Ovary (tissue), 3 donors: ENCODE results near the gene SFXN1.

ENCODE experiments used
- CTCF ChIP-seq, 3 donors: fragments of 450-650 bp in 2 of 3; fragments of 200-600 bp in 1 of 3; IDR thresholded peaks; one replicate each; pipeline versions ENCODE4 v1.5.1 to v1.8.0; 2016 to 2022; ENCODE audit warnings: antibody characterized with exemption in 3 of 3, mild to moderate bottlenecking in 1 of 3
- EP300 ChIP-seq: sonication (generic); formaldehyde crosslinking; IDR thresholded peaks from one replicate; pipeline ENCODE4 v1.6.1; 2017; ENCODE audit warnings: antibody characterized with exemption
- POLR2A ChIP-seq: fragments of 450-650 bp; IDR thresholded peaks from one replicate; pipeline ENCODE4 v1.6.1; 2017; ENCODE audit warnings: antibody characterized with exemption, mild to moderate bottlenecking, moderate library complexity
- donor health status: DM: no; HTN: no; CAD: no.

GRCh38 chr5:175471628-175472027 is 6.7 kb upstream of the SFXN1 start:
- TF ChIP-seq EP300 (no peak), POLR2A (no peak), CTCF (IDR thresholded peaks at IDR 0.05) (no peak)
